HL-60 (cell line): ENCODE measurements around the gene LYPLAL1.

Experiments used
- DNase-seq, 2 experiments: peaks; one replicate each; pipeline ENCODE4 v3.0.0-alpha.2; 2010 to 2020; ENCODE audit warnings: low read depth in 1 of 2, low spot score in 1 of 2
- H3K27ac ChIP-seq: fragments of 250-450 bp; sonication (Bioruptor Pico); replicated peaks from 2 replicates; pipeline ENCODE4 v1.5.1; 2020; ENCODE audit warnings: mild to moderate bottlenecking, moderate library complexity
- H3K27me3 ChIP-seq: fragments of 250-450 bp; sonication (Bioruptor Pico); 2 replicates; pipeline ENCODE4 v1.5.1; 2021; ENCODE audit warnings: mild to moderate bottlenecking, moderate library complexity; ENCODE audit not compliant: insufficient read depth, poor library complexity, severe bottlenecking
- H3K4me3 ChIP-seq: replicated peaks from 2 replicates; pipeline ENCODE4 v1.5.1; 2011; ENCODE audit warnings: mild to moderate bottlenecking, control low read depth, low read length; ENCODE audit not compliant: insufficient read depth
- CTCF ChIP-seq: IDR thresholded peaks from one replicate; pipeline ENCODE4 v1.5.1; 2011; ENCODE audit warnings: low read length, control low read depth, inconsistent platforms; ENCODE audit not compliant: insufficient read depth
- GABPA ChIP-seq: IDR thresholded peaks from 2 replicates; pipeline ENCODE4 v1.6.1; 2012; ENCODE audit warnings: low read depth
- POLR2AphosphoS5 ChIP-seq: IDR thresholded peaks from 2 replicates; pipeline ENCODE4 v1.6.1; 2012; ENCODE audit warnings: low read depth
- REST ChIP-seq: IDR thresholded peaks from 2 replicates; pipeline ENCODE4 v1.6.1; 2012; ENCODE audit warnings: low read depth; ENCODE audit not compliant: insufficient replicate concordance
- SPI1 ChIP-seq: IDR thresholded peaks from 2 replicates; pipeline ENCODE4 v1.6.1; 2012; ENCODE audit warnings: low read depth, mild to moderate bottlenecking, borderline replicate concordance

Gene LYPLAL1

GRCh38 chr1:219227360-219228057 is 53.8 kb downstream of the LYPLAL1 start:
- H3K27me3 ChIP-seq, result no peaks in the 10 kb centered on the region
- no peak for TF ChIP-seq REST
- no peak for TF ChIP-seq GABPA
- TF ChIP-seq POLR2AphosphoS5, result no peak
- no peak for TF ChIP-seq CTCF
- TF ChIP-seq SPI1, result no peak
- no peak for DNase-seq
- H3K27ac ChIP-seq, result no peak overlapping the region
- no peak overlapping the region for H3K4me3 ChIP-seq

GRCh38 chr1:219228058-219228419 is 54.4 kb downstream of the LYPLAL1 start:
- Histone ChIP-seq H3K27ac (no peak overlapping the region), H3K27me3 (no peaks in the 10 kb centered on the region), H3K4me3 (no peak overlapping the region)
- DNase-seq, result no peak
- no peak for TF ChIP-seq REST
- TF ChIP-seq CTCF, result no peak
- TF ChIP-seq SPI1, result no peak
- no peak for TF ChIP-seq GABPA
- no peak for TF ChIP-seq POLR2AphosphoS5

GRCh38 chr1:219232890-219233289 is 59.2 kb downstream of the LYPLAL1 start:
- no peak for TF ChIP-seq SPI1
- no peak for DNase-seq

GRCh38 chr1:219235903-219236481 is 62.3 kb downstream of the LYPLAL1 start:
- no peaks in the 10 kb centered on the region for H3K27me3 ChIP-seq
- TF ChIP-seq POLR2AphosphoS5 (no peak), SPI1 (no peak), GABPA (no peak)
- no peak overlapping the region for H3K4me3 ChIP-seq
- H3K27ac ChIP-seq, result no peak overlapping the region
- no peak for DNase-seq

More at GRCh38 chr1:219232890-219233289, 59.2 kb downstream of the LYPLAL1 start:
- no peaks in the 10 kb centered on the region for H3K27me3 ChIP-seq
- no peak overlapping the region for H3K27ac ChIP-seq
- H3K4me3 ChIP-seq, result no peak overlapping the region
